ENCODE results near the gene FAM167B.

DNA sequence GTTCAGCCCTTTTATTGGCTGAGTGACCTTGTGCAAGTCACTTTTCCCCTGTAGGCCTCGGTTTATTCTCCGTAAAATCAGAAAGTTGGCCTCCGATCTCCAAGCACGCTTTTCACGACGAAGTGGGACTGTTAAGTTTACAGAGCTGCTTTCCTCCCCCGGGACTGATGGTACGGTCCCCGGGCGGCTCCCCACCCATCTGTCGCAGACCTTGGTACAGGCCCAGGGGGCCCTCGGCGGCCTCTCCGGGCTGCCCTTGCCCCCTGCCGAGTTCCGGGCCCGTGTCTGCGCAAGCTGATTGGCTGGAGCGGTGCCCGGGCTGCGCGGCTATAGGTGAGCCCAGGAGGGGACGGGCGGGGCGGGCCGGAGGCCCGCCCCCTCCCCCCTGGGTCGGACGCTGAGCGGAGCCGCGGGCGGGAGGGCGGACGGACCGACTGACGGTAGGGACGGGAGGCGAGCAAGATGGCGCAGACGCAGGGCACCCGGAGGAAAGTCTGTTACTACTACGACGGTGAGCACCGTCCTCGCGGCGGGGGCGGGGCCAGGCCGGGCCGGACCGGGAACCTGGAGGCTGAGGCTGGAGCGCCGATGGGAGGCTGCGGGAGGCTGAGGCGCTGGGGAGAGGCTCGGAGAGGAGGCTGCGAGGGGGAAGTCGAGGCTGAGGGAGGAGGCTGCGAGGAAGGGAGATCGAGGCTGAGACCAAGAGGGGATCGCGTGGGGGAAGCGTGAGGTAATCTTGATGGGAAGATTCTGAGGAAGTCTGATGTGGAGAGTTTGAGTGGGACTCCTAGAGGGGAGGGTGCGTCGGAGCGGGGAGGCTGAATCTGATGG is 44.9 kb downstream of the FAM167B start, which contains the start of gene HDAC1:
- TF ChIP-seq CTCF (IDR thresholded peaks at IDR 0.05; ENCODE audit: low read depth, low read length, missing input control) = no peak
- peak; percentile 3 to 5 for TF ChIP-seq RAD21 (IDR thresholded peaks at IDR 0.05)
- TF ChIP-seq YY1 (IDR thresholded peaks at IDR 0.05) = peak; percentile 84
- TF ChIP-seq TAF1 (conservative IDR thresholded peaks at IDR 0.05) = no peak
- peak; percentile 65 for TF ChIP-seq SP1 (IDR thresholded peaks at IDR 0.05)
- TF ChIP-seq JUND (IDR thresholded peaks at IDR 0.05) = peak in 1 of 2 donors; percentile 24
- TF ChIP-seq EGR1 (IDR thresholded peaks at IDR 0.05; ENCODE audit: low read depth in 2 of 2) = no peak
- no peak for TF ChIP-seq FOXA1 (IDR thresholded peaks at IDR 0.05)
